Measurements from ENCODE around the gene TBCK.
"Not testable (repeated sequence)": the region's sequence is repeated elsewhere in the genome, so short reads cannot be mapped to it uniquely, and the experiment has no call there.

Gene TBCK

GRCh38 chr4:106210021-106210420 is 106.0 kb downstream of the TBCK start:
- no peak for DNase-seq (ENCODE audit: low read depth)

GRCh38 chr4:106208481-106209460 is 107.2 kb downstream of the TBCK start:
- DNase-seq (ENCODE audit: low read depth), result no peak

GRCh38 chr4:106201373-106201772 is 114.6 kb downstream of the TBCK start:
- DNase-seq (ENCODE audit: low read depth), result no peak

GRCh38 chr4:106195435-106195950 is 120.5 kb downstream of the TBCK start:
- DNase-seq (ENCODE audit: low read depth), result no peak

- no peak for DNase-seq (ENCODE audit: low read depth)
These were observed 121.2 kb downstream of the TBCK start for GRCh38 chr4:106194801-106195200.

- no peak for DNase-seq (ENCODE audit: low read depth)
These were observed 123.9 kb downstream of the TBCK start for GRCh38 chr4:106192131-106192530.

- no peak for DNase-seq (ENCODE audit: low read depth)
These were observed 129.8 kb downstream of the TBCK start for GRCh38 chr4:106186201-106186600.

- no peak for DNase-seq (ENCODE audit: low read depth)
These were observed 132.5 kb downstream of the TBCK start for GRCh38 chr4:106183551-106183950.

DNA sequence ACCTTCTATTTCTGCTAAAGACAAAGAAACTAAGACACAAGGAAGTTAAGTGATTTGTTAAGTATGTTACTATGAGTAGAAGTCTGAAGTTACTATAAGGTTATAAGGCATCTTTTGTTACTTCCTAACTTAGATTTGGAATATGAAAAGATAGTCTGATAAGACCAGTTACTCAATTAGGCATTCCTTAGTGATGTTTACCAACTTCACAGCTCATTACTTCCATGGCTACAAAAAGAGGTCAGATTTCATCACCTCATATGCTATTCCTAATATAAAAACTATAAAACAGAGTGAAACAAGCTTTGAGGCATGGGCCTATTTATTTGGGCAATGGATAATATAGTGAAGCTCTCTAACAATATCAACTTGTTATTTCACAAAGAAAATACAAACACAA is 143.1 kb downstream of the TBCK start:
- no peak for DNase-seq (ENCODE audit: low read depth)

- no peak for DNase-seq (ENCODE audit: low read depth)
These were observed 150.5 kb downstream of the TBCK start for GRCh38 chr4:106165351-106166010.

DNA sequence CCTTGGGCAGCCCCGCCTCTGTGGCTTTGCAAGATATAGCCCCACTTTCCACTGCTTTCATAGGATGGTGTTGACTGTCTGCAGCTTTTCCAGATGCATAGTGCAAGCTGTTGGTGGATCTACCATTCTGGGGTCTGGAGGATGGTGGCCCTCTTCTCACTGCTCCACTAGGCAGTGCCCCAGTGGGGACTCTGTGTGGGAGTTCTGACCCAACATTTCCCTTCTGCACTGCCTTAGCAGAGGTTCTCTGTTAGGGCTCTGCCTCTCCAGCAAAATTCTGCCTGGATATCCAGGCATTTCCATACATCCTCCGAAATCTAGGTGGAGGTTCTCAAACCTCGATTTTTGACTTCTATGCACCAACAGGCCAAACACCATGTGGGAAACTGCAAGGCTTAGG is 153.7 kb downstream of the TBCK start:
- DNase-seq (ENCODE audit: low read depth), result no peak

DNA sequence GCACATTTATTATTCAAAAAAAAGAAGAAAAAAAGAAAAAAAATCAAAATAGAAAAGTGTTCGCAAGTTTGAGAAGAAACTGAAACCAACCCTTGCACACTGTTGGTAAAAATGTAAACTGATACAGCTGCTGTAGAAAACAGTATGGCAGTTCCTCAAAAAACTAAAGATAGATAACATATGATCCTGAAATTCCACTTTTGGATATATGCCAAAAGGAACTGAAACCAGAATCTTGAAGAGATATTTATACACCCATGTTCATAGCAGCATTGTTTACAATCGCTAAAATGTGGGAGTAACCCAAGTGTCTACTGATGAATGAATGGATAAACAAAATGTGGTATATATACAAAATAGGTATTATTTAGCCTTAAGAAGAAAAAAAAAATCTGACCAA is 155.4 kb downstream of the TBCK start:
- no peak for DNase-seq (ENCODE audit: low read depth)

- DNase-seq (ENCODE audit: low read depth), result no peak
These were observed 166.1 kb downstream of the TBCK start for GRCh38 chr4:106149911-106150310.

DNA sequence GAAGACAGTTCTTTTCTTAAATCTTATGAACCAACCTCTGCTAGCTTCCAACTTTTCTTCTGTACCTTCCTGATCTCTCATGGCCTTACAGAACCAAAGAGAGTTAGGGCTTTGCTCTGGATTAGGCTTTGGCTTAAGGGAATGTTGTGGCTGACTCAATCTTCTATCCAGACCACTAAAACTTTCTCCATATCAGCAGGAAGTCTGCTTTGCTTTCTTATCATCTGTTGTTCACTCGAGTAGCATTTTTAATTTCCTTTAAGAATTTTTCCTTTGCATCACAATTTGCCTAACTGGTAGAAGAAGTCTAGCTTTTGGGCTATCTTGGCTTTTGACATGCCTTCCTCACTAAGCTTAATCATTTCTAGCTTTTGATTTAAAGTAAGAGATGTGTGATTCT is 167.0 kb downstream of the TBCK start:
- no peak for DNase-seq (ENCODE audit: low read depth)

DNA sequence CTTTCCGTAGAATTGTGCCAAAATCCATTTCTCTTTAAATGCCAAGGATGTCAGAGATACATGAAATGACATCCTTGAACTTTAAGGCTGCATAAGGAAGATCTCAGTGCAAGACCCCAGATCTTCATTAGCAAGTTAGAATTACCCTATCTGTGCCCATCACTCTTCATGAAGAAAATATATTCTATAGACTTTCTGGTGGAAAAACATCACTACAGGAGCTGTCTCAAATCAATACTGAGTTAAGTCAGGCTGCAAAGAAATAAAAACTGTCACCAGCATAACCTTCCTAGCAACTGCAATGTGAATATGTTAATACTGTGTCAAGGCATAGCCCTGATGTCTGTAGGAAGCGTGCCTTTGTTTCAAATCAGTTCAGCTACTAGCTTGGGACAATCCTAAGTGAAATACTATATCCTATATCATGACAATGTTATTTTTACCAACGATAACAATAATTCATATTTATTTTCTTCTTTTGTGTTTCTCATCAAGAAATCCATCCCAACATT is 173.3 kb downstream of the TBCK start:
- DNase-seq (ENCODE audit: low read depth), result no peak

DNA sequence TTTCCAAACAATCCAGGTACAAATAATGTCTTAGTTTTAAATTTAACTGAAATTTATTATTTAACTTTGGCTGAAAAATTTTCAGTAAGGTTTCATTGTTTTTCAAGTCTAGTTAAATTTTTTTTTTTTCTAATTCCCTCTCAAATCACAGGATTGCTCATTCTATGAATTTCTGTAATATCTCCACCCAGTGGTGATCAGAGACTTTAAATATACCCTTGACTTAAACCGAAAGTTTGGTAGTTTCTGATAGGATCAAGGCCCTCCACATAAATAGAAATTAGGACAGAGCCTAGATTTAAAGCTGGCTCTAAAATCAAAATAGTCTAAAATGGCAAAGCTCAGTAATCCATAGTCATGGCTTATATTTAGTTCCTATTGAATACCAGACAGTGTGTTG is 175.4 kb downstream of the TBCK start:
- DNase-seq (ENCODE audit: low read depth), result no peak

DNA sequence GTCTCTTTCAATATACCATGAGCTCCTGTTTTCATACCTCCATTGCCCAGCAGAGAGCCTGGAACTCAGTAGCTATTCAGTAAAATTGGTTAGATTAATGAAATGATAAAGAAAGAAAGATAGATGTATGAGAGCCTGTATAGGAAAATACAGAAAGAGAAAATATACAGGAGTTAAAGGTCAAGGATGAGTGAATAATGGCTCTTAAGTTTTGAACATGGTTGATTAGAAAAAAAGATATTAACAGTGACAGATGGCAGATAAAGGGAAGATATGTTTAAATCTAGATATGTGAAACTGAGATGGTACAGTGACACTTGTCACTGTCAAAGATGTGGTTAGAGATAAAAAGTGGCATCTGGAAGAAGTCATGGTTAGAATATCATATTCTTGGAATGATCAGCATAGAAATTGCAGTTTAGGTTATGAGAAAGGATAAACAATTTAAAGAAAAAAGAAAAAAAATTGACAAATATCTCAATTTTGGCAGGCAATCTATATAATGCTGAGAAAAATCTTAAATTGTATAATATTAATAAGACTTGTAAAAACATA is 179.2 kb downstream of the TBCK start:
- DNase-seq (ENCODE audit: low read depth), result no peak

DNA sequence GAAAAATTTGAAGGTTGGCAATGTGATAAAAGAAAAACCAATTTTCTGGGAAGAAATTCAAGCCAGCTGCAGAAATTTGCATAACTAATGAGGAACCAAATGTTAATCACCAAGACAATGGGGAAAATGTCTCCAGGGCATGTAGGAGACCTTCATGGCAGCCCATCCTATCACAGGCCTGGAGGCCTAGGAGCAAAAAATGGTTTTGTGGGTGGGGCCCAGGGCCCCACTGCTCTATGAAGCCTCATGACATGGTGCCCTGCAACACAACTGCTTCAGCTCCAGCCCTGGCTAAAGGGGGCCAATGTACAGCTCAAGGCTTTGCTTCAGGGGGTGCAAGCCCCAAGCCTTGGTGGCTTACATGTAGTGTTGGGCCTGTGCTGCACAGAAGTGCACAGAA is 184.0 kb downstream of the TBCK start:
- DNase-seq (ENCODE audit: low read depth), result no peak

DNA sequence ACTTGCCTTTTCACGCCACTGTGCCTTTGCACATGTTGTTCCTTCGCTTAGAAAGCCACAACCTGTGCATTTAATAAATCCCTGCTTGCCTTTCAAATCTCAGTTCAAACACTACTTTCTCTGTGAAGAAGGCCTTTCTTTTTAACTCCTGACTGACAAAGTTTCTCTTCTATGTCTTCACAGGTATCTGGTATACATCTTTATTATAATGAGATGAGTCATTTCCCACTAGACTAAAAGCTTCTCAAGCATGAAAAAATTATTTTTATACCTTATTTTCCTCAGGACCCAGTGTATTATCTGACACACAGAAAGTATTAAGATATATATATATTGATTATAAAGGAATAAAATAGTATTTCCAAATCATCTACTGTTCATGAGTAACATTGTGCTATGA is 189.9 kb downstream of the TBCK start:
- DNase-seq (ENCODE audit: low read depth), result no peak

- DNase-seq (ENCODE audit: low read depth), result not testable (repeated sequence)
These were observed 196.0 kb downstream of the TBCK start for GRCh38 chr4:106119949-106120555.

DNA sequence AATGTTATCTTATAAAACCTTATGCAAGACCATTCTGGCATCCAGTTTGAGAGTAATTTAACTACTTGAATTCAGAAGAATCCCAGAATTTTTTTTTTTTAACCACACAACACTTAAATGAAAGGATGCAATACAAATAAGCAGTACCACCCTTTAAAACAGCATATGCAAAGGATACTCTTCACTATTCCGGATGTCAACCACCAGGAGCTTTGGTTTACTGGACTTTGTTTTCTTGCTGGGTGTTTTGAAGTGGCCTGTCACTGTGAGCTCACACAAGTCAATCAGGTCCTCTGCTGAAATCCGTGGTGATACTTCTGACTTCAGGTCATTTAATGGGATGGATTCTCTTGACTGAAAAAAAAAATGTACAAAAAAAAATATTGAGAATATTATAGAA is 200.0 kb downstream of the TBCK start:
- no peak for DNase-seq (ENCODE audit: low read depth)

GRCh38 chr4:106114270-106114669 is 201.7 kb downstream of the TBCK start:
- DNase-seq (ENCODE audit: low read depth), result no peak

Measured in activated T-helper 1 cell treated with Interleukin-2 at 50 U/mL for 16 hours (primary cell).